Left lung (tissue), 10 donors: ENCODE measurements around the gene BABAM1. TPM values are rescaled to one million over a fixed set of nuclear protein-coding genes. Genes with fewer than 3 reads are reported as not detected.
"Not testable (repeated sequence)": the region's sequence is repeated elsewhere in the genome, so short reads cannot be mapped to it uniquely, and the experiment has no call there.

ENCODE experiments used
- ATAC-seq: fragments of 200-7000 bp; cut with Tn5 transposase; one replicate; pipeline ENCODE4 v1.9.1; 2020; ENCODE audit warnings: moderate library complexity
- DNase-seq, 4 donors: peaks; one replicate each; pipeline ENCODE4 v3.0.0-alpha.2; 2013 to 2020
- H3K27ac ChIP-seq, 2 donors: fragments of 200-600 bp; sonication (generic) in 1 of 2; one replicate each; pipeline versions ENCODE4 v1.5.0 to v1.8.0; 2020 to 2021
- H3K27me3 ChIP-seq, 2 donors: fragments of 200-600 bp; sonication (generic) in 1 of 2; one replicate each; pipeline versions ENCODE4 v1.5.0 to v1.8.0; 2020 to 2021
- H3K36me3 ChIP-seq, 2 donors: fragments of 200-600 bp; sonication (generic) in 1 of 2; one replicate each; pipeline versions ENCODE4 v1.5.0 to v1.8.0; 2020 to 2021
- H3K4me1 ChIP-seq, 2 donors: fragments of 200-600 bp; one replicate each; pipeline ENCODE4 v1.8.0; 2021
- H3K4me3 ChIP-seq, 2 donors: fragments of 200-600 bp; sonication (generic) in 1 of 2; one replicate each; pipeline versions ENCODE4 v1.5.0 to v1.8.0; 2020 to 2021; ENCODE audit warnings: mild to moderate bottlenecking in 1 of 2
- H3K9me3 ChIP-seq, 2 donors: fragments of 200-600 bp; sonication (generic) in 1 of 2; one replicate each; pipeline versions ENCODE4 v1.5.0 to v1.8.0; 2020 to 2021
- intact Hi-C, 2 donors: fragments of 100-400 bp; cut with DNase I; formaldehyde crosslinking; loops; one replicate each; pipeline versions ENCODE4 v1.11.2 to v1.14.2; 2022
- polyA plus RNA-seq, 6 donors: library from polyadenylated mRNA; unstranded; fragments of 120-200 nt; gene quantifications; one replicate each; pipeline ENCODE4 v1.2.1, GENCODE V29; 2013; ENCODE audit not compliant: insufficient read length in 6 of 6
- total RNA-seq, 2 donors: library from RNA; stranded (reverse); fragmentation: NEBNext Ultra II Directional; extraction: Animal tissue kit (Norgen Biotek cat#: 25700); gene quantifications; one replicate each; pipeline ENCODE4 v1.2.1, GENCODE V29; 2021
- TF ChIP-seq, protein P1 (sequence below), 2 donors: fragments of 200-600 bp; sonication (generic) in 1 of 2; IDR thresholded peaks; one replicate each; pipeline versions ENCODE4 v1.5.0 to v1.8.0; 2021; ENCODE audit warnings: antibody characterized with exemption in 2 of 2
- donor health status: DM: no; HTN: yes; CAD: no.
- donor health status: DM: no; HTN: no; CAD: no.

The BABAM1 gene
- total and polyA plus RNA-seq, 8 donors = 73.1 to 108 (median 100) TPM

DNA sequence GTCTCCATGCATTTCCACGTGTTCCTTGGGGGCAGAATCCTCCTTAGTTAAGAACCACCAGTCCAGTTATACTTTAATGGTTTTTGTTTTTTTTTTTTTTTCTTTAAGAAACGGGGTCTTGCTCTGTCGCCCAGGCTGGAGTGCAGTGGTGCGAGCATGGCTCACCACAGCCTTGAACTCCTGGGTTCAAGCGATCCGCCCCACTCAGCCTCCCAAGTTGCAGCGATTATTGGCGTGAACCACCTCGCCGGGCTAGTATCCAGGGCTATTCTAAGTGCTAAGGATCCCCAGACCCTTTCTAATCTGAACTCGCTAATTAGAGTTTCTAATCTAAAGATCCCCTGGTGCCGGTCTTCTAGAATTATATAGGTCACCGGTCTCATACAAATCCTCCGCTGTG lies 26.4 kb downstream of the BABAM1 start:
- no peaks in the 10 kb centered on the region for H3K27me3 ChIP-seq
- peaks cover 3 to 23% of the 10 kb centered on the region in 2 donors for H3K4me1 ChIP-seq
- no peak overlapping the region for H3K27ac ChIP-seq
- DNase-seq = no peak
- intact Hi-C loops = loop anchor here in 1 of 2 donors (5.0 kb wide), 1 partner anchor 89 kb away; no protein-coding TSS in a partner anchor
- TF ChIP-seq, protein P1, sequence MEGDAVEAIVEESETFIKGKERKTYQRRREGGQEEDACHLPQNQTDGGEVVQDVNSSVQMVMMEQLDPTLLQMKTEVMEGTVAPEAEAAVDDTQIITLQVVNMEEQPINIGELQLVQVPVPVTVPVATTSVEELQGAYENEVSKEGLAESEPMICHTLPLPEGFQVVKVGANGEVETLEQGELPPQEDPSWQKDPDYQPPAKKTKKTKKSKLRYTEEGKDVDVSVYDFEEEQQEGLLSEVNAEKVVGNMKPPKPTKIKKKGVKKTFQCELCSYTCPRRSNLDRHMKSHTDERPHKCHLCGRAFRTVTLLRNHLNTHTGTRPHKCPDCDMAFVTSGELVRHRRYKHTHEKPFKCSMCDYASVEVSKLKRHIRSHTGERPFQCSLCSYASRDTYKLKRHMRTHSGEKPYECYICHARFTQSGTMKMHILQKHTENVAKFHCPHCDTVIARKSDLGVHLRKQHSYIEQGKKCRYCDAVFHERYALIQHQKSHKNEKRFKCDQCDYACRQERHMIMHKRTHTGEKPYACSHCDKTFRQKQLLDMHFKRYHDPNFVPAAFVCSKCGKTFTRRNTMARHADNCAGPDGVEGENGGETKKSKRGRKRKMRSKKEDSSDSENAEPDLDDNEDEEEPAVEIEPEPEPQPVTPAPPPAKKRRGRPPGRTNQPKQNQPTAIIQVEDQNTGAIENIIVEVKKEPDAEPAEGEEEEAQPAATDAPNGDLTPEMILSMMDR (IDR thresholded peaks at IDR 0.05) = no peak
- peaks cover 0 to 18% of the 10 kb centered on the region in 2 donors for H3K36me3 ChIP-seq
- no peak for ATAC-seq
- H3K4me3 ChIP-seq = no peak overlapping the region
- peaks cover 0 to 5% of the 10 kb centered on the region in 2 donors for H3K9me3 ChIP-seq

DNA sequence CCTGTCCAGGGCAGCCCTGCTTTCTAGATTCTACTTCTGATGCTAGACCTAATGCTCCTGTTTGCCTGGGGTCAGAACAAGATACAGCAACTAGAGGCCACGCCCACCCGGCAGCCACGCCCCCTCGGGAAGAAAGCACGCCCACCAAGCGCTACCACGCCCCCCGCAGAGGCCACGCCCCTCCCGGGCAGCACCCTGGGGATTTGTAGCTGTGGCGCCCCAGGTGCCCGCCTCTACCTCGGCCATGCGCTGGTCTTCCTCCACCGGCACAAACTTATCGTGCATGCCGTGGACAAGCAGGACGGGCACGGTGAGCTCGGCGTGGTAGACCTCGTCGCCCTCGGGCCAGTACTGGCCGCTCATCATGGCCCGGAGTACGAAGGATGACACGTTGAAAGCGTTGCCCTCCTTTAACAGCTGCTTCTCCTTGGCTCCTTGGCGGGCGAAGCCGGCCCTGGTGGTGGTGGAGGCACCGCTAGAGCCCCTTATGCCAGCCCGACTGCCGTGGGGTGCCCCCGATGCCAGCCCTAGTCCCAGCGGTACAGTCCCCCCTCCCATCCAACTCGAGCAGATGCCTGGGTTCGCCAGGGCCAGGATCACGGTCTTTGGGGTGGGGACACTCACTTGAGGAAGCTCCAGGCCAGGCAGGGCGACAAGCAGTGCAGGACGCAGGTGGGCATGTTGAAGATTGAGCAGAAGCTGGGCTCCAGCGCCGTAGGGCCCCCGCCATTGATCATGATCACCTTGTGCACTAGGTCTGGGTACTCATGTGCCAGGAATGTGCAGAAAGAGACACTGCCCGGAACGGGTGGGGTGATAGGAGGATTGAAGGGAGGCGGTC lies 27.0 kb downstream of the BABAM1 start:
- Histone ChIP-seq H3K4me1 (peaks cover 3 to 23% of the 10 kb centered on the region in 2 donors), H3K4me3 (no peak overlapping the region), H3K27me3 (no peaks in the 10 kb centered on the region), H3K36me3 (peaks cover 0 to 22% of the 10 kb centered on the region in 2 donors), H3K9me3 (peaks cover 0 to 5% of the 10 kb centered on the region in 2 donors), H3K27ac (no peak overlapping the region)
- DNase-seq = peak in 1 of 4 donors; percentile 83
- intact Hi-C loops = loop anchor here in 1 of 2 donors (5.0 kb wide), 1 partner anchor 88 kb away; no protein-coding TSS in a partner anchor
- TF ChIP-seq, protein P1 (IDR thresholded peaks at IDR 0.05) = no peak
- ATAC-seq = no peak

DNA sequence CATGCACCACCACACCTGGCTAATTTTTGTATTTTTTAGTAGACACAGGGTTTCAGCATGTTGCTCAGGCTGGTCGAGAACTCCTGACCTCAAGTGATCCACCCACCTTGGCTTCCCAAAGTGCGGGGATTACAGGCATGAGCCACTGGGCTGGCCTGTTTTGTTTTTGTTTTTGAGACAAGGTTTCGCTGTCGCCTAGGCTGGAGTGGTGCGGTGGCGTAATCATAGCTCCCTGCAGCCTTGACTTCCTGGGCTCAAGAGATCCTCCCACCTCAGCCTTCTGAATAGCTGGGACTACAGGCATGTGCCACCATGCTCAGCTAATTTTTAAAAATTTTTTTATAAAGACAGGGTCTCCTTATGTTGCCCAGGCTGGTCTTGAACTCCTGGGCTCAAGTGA lies 28.3 kb downstream of the BABAM1 start:
- H3K27ac ChIP-seq, DNase-seq, intact Hi-C loops, H3K9me3 ChIP-seq, H3K4me3 ChIP-seq, ATAC-seq, H3K27me3 ChIP-seq: not testable (repeated sequence)
- Histone ChIP-seq H3K4me1 (peaks cover 3 to 24% of the 10 kb centered on the region in 2 donors), H3K36me3 (peaks cover 0 to 25% of the 10 kb centered on the region in 2 donors)

DNA sequence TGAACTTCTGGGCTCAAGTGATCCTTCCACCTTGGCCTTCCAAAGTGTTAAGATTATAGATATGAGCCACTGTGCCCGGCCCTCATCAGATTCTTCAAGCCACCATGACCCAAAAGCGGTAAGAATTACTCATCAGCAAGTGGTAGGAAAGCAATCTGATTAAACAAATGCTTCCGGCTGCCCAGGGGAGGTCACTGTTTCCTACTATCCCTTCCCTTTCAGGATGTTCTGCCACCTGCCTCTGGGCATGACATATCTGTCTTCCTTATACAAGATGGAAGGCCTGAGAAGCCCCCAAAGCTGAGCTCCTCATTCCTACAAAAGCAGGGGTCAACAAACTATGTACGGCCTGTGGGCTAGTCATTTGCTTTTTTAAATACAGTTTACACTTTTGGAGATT lies 29.0 kb downstream of the BABAM1 start:
- no peak for ATAC-seq

DNA sequence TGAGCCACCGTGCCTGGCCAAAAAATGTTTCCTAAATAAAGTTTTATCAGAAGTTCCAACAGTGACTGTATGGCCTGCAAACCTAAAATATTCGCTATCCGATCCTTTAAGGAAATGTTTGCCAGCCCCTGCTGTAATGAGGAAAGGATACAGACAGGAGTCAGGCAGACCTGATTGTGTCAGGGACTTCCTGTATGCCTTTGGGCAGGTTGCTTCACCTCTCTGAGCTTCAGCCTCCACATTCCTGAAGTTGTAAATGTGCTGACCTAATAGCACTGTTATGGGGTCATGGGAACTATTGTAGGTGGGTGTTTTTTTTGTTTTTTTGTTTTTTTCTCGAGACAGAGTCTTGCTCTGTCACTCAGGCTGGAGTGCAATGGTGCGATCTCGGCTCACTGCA lies 29.7 kb downstream of the BABAM1 start:
- Histone ChIP-seq H3K4me1 (peaks cover under 1 to 27% of the 10 kb centered on the region in 2 donors), H3K27me3 (no peaks in the 10 kb centered on the region), H3K9me3 (peaks cover 0 to 5% of the 10 kb centered on the region in 2 donors), H3K27ac (no peak overlapping the region), H3K36me3 (peaks cover 0 to 30% of the 10 kb centered on the region in 2 donors), H3K4me3 (no peak overlapping the region)
- intact Hi-C loops = no loop called here
- DNase-seq (no peak), ATAC-seq (no peak)
- TF ChIP-seq, protein P1 (IDR thresholded peaks at IDR 0.05) = no peak

More for the DNA sequence above, 29.0 kb downstream of the BABAM1 start:
- H3K27ac ChIP-seq = no peak overlapping the region
- peaks cover 0 to 5% of the 10 kb centered on the region in 2 donors for H3K9me3 ChIP-seq
- TF ChIP-seq, protein P1 (IDR thresholded peaks at IDR 0.05) = no peak
- peaks cover 3 to 27% of the 10 kb centered on the region in 2 donors for H3K4me1 ChIP-seq
- H3K27me3 ChIP-seq = no peaks in the 10 kb centered on the region
- DNase-seq = no peak
- H3K36me3 ChIP-seq = peaks cover 0 to 30% of the 10 kb centered on the region in 2 donors
- no peak overlapping the region for H3K4me3 ChIP-seq
- intact Hi-C loops = no loop called here
